ENCODE results near the gene FAM83C. TPM values are rescaled to one million over a fixed set of nuclear protein-coding genes. Genes with fewer than 3 reads are reported as not detected.
"Not testable (repeated sequence)": the region's sequence is repeated elsewhere in the genome, so short reads cannot be mapped to it uniquely, and the experiment has no call there.

The FAM83C gene
- total RNA-seq, 2 experiments from 2014 or later: not detected

DNA sequence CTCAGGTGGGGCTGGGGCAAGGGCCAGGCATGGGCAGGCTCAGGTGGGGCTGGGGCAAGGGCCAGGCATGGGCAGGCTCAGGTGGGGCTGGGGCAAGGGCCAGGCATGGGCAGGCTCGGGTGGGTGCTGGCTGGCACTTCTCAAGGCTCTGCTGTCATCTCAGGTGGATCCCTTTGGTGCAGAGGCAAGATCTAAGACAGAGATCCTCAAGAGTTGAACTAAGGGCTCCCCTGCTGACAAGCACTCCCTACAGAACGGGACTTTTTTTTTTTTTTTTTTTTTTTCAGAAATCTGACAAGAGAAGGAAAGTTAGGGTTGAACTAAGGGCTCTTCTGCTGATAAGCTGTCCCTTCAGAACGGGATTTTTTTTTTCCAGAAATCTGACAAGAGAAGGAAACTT is 39.2 kb downstream of the FAM83C start:
- Histone ChIP-seq H3K27ac (ENCODE audit: low read depth, low read length, poor library complexity, severe bottlenecking) (no peak overlapping the region), H3K4me2 (ENCODE audit: low read length) (no peak overlapping the region), H3K4me3 (ENCODE audit: low read depth, low read length, poor library complexity, severe bottlenecking) (no peak overlapping the region), H2AFZ (ENCODE audit: low read length) (no peak overlapping the region), H4K20me1 (ENCODE audit: insufficient read depth, low read length) (no peaks in the 10 kb centered on the region), H3K79me2 (ENCODE audit: insufficient read depth, low read depth, low read length) (no peaks in the 10 kb centered on the region), H3K9me2 (ENCODE audit: insufficient read depth, low read length) (no peaks in the 10 kb centered on the region), H3K9me3 (ENCODE audit: low read length) (no peaks in the 10 kb centered on the region), H3K36me3 (ENCODE audit: insufficient read depth, low read length) (no peaks in the 10 kb centered on the region), H3K4me1 (ENCODE audit: insufficient read depth, low read length, poor library complexity, severe bottlenecking) (peaks cover 5% of the 10 kb centered on the region)
- intact Hi-C loops (cut with micrococcal nuclease; ENCODE audit: unreplicated experiment): no loop called here
- ChIA-PET CTCF (ENCODE audit: unreplicated experiment) (no interaction called here), POLR2A (no interaction called here)
- no TSS peak for BruUV-seq (replicated peaks)
- TF ChIP-seq, protein P1, sequence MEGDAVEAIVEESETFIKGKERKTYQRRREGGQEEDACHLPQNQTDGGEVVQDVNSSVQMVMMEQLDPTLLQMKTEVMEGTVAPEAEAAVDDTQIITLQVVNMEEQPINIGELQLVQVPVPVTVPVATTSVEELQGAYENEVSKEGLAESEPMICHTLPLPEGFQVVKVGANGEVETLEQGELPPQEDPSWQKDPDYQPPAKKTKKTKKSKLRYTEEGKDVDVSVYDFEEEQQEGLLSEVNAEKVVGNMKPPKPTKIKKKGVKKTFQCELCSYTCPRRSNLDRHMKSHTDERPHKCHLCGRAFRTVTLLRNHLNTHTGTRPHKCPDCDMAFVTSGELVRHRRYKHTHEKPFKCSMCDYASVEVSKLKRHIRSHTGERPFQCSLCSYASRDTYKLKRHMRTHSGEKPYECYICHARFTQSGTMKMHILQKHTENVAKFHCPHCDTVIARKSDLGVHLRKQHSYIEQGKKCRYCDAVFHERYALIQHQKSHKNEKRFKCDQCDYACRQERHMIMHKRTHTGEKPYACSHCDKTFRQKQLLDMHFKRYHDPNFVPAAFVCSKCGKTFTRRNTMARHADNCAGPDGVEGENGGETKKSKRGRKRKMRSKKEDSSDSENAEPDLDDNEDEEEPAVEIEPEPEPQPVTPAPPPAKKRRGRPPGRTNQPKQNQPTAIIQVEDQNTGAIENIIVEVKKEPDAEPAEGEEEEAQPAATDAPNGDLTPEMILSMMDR (conservative IDR thresholded peaks at IDR 0.05; ENCODE audit: low read length): no peak
- no peak for TF ChIP-seq EZH2phosphoT487 (IDR thresholded peaks at IDR 0.05; ENCODE audit: borderline replicate concordance, low read depth, low read length)
- no peak for DNase-seq (ENCODE audit: low spot score)

DNA sequence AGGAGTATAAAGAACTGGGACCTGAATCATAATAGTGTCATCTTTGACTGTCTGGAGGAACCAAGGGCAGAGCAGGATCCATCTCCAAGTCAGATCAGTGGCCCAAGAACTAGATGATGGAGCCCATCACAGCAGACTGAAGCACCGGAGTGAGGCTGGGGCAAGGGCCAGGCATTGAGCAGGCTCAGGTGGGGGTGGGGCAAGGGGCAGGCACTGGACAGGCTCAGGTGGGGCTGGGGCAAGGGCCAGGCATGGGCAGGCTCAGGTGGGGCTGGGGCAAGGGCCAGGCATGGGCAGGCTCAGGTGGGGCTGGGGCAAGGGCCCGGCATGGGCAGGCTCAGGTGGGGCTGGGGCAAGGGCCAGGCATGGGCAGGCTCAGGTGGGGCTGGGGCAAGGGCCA is 39.6 kb downstream of the FAM83C start:
- H4K20me1 ChIP-seq (ENCODE audit: insufficient read depth, low read length); POLR2A ChIA-PET; DNase-seq (ENCODE audit: low spot score); H3K79me2 ChIP-seq (ENCODE audit: insufficient read depth, low read depth, low read length); H3K9me3 ChIP-seq (ENCODE audit: low read length); H3K4me1 ChIP-seq (ENCODE audit: insufficient read depth, low read length, poor library complexity, severe bottlenecking); H2AFZ ChIP-seq (ENCODE audit: low read length); H3K27ac ChIP-seq (ENCODE audit: low read depth, low read length, poor library complexity, severe bottlenecking); H3K36me3 ChIP-seq (ENCODE audit: insufficient read depth, low read length); intact Hi-C loops (cut with micrococcal nuclease; ENCODE audit: unreplicated experiment); H3K4me3 ChIP-seq (ENCODE audit: low read depth, low read length, poor library complexity, severe bottlenecking); H3K9me2 ChIP-seq (ENCODE audit: insufficient read depth, low read length); H3K4me2 ChIP-seq (ENCODE audit: low read length); BruUV-seq (replicated peaks): not testable (repeated sequence)
- CTCF ChIA-PET (ENCODE audit: unreplicated experiment): interaction anchor here (0.5 kb wide), 1 partner anchor 1080 kb away, joined by 8 read pairs; no protein-coding TSS in a partner anchor

DNA sequence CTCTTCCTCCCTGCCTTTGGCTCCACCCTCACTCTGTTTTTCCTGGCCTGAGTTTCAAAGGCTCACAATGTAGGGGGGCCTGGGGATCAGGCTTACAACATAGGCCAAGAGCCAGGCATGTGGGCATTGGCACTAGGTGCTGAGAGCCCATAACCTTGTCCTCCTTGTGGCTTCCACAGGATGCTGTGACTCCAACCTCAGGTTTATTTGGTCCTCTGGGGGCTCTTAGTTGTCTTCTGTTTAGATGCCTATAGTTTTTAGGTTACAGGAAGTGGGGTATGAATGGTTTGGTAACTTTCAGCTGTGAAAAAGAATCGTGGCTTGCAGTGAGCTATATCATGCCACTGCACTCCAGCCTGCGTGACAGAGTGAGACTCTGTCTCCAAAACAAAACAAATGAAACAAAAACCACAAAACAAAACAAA is 40.2 kb downstream of the FAM83C start:
- H3K4me3 ChIP-seq (ENCODE audit: low read depth, low read length, poor library complexity, severe bottlenecking): no peak overlapping the region
- H3K4me2 ChIP-seq (ENCODE audit: low read length): no peak overlapping the region
- H3K4me1 ChIP-seq (ENCODE audit: insufficient read depth, low read length, poor library complexity, severe bottlenecking): peaks cover 5% of the 10 kb centered on the region
- H3K36me3 ChIP-seq (ENCODE audit: insufficient read depth, low read length): no peaks in the 10 kb centered on the region
- no peaks in the 10 kb centered on the region for H3K79me2 ChIP-seq (ENCODE audit: insufficient read depth, low read depth, low read length)
- no peak overlapping the region for H3K27ac ChIP-seq (ENCODE audit: low read depth, low read length, poor library complexity, severe bottlenecking)
- no TSS peak for BruUV-seq (replicated peaks)
- intact Hi-C loops (cut with micrococcal nuclease; ENCODE audit: unreplicated experiment): no loop called here
- ChIA-PET CTCF (ENCODE audit: unreplicated experiment) (interaction anchor here (0.5 kb wide), 1 partner anchor 1081 kb away, joined by 8 read pairs; no protein-coding TSS in a partner anchor), POLR2A (no interaction called here)
- H3K9me2 ChIP-seq (ENCODE audit: insufficient read depth, low read length): no peaks in the 10 kb centered on the region
- H3K9me3 ChIP-seq (ENCODE audit: low read length): no peaks in the 10 kb centered on the region
- TF ChIP-seq, protein P1 (conservative IDR thresholded peaks at IDR 0.05; ENCODE audit: low read length): no peak
- TF ChIP-seq EZH2phosphoT487 (IDR thresholded peaks at IDR 0.05; ENCODE audit: borderline replicate concordance, low read depth, low read length): no peak
- H2AFZ ChIP-seq (ENCODE audit: low read length): no peak overlapping the region
- no peaks in the 10 kb centered on the region for H4K20me1 ChIP-seq (ENCODE audit: insufficient read depth, low read length)
- DNase-seq (ENCODE audit: low spot score): no peak

Data from OCI-LY7 (cell line).